Esophagus muscularis mucosa (tissue), 4 donors: Measurements from ENCODE around the gene HYAL1. TPM values are rescaled to one million over a fixed set of nuclear protein-coding genes. Genes with fewer than 3 reads are reported as not detected.

Experiments used
- DNase-seq: peaks from one replicate; pipeline ENCODE4 v3.0.0-alpha.2; 2017; ENCODE audit errors: extremely low spot score
- H3K27ac ChIP-seq, 4 donors: fragments of 200-600 bp; sonication (generic); replicated peaks in 1 of 4; 1 replicate in 3 of 4; 2 replicates in 1 of 4; pipeline ENCODE4 v1.5.1; 2016 to 2019; ENCODE audit warnings: mild to moderate bottlenecking in 1 of 4
- H3K27me3 ChIP-seq, 4 donors: fragments of 200-600 bp; sonication (generic); one replicate each; pipeline versions ENCODE4 v1.5.1 to v1.6.0; 2016 to 2019
- H3K36me3 ChIP-seq, 4 donors: fragments of 200-600 bp; sonication (generic); one replicate each; pipeline ENCODE4 v1.5.1; 2016 to 2019
- H3K4me1 ChIP-seq, 4 donors: fragments of 200-600 bp; sonication (generic); one replicate each; pipeline ENCODE4 v1.5.1; 2016 to 2019
- H3K4me3 ChIP-seq, 4 donors: fragments of 200-600 bp; sonication (generic); 1 replicate in 2 of 4; 2 replicates in 2 of 4; pipeline ENCODE4 v1.5.1; 2016 to 2019; ENCODE audit warnings: mild to moderate bottlenecking in 4 of 4, moderate library complexity in 1 of 4
- H3K9me3 ChIP-seq, 4 donors: fragments of 200-600 bp; sonication (generic); 1 replicate in 3 of 4; 2 replicates in 1 of 4; pipeline ENCODE4 v1.5.1; 2016 to 2019
- EP300 ChIP-seq: sonication (generic); formaldehyde crosslinking; IDR thresholded peaks from one replicate; pipeline ENCODE4 v1.6.1; 2017; ENCODE audit warnings: antibody characterized with exemption
- POLR2A ChIP-seq: fragments of 450-650 bp; IDR thresholded peaks from one replicate; pipeline ENCODE4 v1.6.1; 2017; ENCODE audit warnings: antibody characterized with exemption, moderate library complexity, mild to moderate bottlenecking, low read depth
- POLR2AphosphoS5 ChIP-seq, 2 donors: sonication (generic); formaldehyde crosslinking; IDR thresholded peaks; one replicate each; pipeline ENCODE4 v1.6.1; 2017; ENCODE audit warnings: antibody characterized with exemption in 2 of 2
- WGBS: methylation state at CpG from one replicate; pipeline ENCODE4 v1.1.5; 2018; 5-methylcytosine and 5-hydroxymethylcytosine counted together
- intact Hi-C: fragments of 100-400 bp; cut with DNase I; formaldehyde crosslinking; loops from one replicate; pipeline ENCODE4 v1.15.1; 2023
- total RNA-seq, 4 donors: library from RNA; depleted of rRNA; stranded (reverse); fragments of >200 nt; gene quantifications; one replicate each; pipeline versions ENCODE4 v1.1.0 to v1.2.1, GENCODE V29; 2016
- TF ChIP-seq, protein P1 (sequence below), 3 experiments: fragments of 200-600 bp in 2 of 3; fragments of 450-650 bp in 1 of 3; sonication (generic) in 2 of 3; IDR thresholded peaks; one replicate each; pipeline ENCODE4 v1.5.1; 2017 to 2019; ENCODE audit warnings: antibody characterized with exemption in 3 of 3, mild to moderate bottlenecking in 2 of 3, moderate library complexity in 1 of 3

Gene HYAL1
- total RNA-seq, 4 donors from 2014 or later: 8.3 to 15.6 (median 9.0) TPM

DNA sequence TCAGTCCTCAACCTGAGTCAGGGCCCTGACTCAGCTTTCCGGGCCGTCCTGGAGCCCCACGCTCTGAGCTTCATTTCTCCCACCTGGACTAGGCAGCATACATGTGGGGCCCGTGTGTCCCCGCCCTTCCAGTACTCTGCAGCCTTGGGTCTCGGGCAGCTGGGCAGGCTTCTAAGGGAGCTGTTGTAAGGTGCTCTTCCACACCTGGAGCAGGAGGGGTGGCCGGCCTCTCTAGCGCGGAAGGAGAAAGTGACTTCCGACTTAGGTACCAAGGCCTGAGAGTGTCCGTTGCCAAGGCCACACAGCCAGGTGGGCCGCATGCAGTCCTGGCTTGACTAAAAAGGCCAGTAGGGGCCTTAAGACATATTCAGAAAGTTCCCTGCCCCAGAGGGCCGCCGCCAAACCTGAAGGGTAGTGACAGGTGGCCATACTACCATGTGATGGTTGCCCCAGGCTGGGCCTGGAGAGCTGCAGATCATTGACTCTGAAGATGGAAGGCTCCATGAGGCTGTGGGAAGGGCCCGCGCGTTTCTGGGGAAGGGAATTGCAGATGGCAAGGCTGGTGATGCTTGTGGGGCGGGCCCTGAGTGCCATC, 43.8 kb downstream of the HYAL1 start:
- H3K27ac ChIP-seq: peak overlapping the region; percentile 93 to 100 (median 96)
- peaks cover 64 to 93% (median 88%) of the 10 kb centered on the region in 4 donors for H3K4me1 ChIP-seq
- TF ChIP-seq EP300 (no peak), POLR2A (no peak), POLR2AphosphoS5 (IDR thresholded peaks at IDR 0.05) (no peak)
- TF ChIP-seq, protein P1, sequence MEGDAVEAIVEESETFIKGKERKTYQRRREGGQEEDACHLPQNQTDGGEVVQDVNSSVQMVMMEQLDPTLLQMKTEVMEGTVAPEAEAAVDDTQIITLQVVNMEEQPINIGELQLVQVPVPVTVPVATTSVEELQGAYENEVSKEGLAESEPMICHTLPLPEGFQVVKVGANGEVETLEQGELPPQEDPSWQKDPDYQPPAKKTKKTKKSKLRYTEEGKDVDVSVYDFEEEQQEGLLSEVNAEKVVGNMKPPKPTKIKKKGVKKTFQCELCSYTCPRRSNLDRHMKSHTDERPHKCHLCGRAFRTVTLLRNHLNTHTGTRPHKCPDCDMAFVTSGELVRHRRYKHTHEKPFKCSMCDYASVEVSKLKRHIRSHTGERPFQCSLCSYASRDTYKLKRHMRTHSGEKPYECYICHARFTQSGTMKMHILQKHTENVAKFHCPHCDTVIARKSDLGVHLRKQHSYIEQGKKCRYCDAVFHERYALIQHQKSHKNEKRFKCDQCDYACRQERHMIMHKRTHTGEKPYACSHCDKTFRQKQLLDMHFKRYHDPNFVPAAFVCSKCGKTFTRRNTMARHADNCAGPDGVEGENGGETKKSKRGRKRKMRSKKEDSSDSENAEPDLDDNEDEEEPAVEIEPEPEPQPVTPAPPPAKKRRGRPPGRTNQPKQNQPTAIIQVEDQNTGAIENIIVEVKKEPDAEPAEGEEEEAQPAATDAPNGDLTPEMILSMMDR (IDR thresholded peaks at IDR 0.05): no peak
- intact Hi-C loops: loop anchor here (2.0 kb wide), 1 partner anchor 13 kb away; no protein-coding TSS in a partner anchor
- H3K9me3 ChIP-seq: no peaks in the 10 kb centered on the region
- H3K36me3 ChIP-seq: peaks cover 24 to 46% (median 44%) of the 10 kb centered on the region in 4 donors
- DNase-seq: no peak
- no peaks in the 10 kb centered on the region for H3K27me3 ChIP-seq
- WGBS: 27% methylated on average over 8 of the region's 18 CpGs
- H3K4me3 ChIP-seq: peak overlapping the region; percentile 59 to 69 (median 64)

DNA sequence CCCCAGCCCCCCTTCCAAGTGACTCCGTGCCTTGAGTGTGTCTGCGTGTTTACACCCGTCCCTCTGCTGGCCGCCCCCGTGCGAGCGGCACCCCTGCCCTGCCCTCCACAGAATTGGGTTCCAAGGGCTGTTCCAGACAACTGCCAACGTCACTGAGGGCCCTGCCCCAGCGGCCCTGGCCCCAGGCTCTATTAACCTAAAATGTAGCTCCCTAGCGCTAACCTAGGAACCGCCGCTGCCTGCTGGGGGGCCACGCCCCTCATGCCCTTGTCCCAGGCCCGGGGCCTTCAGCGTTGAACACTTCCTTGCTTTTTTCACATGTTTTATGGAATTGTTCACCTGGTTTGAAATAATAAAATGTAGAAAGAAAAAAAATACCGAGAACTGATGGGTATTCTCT, 44.4 kb downstream of the HYAL1 start:
- no peak overlapping the region for H3K4me3 ChIP-seq
- no peak for TF ChIP-seq EP300
- TF ChIP-seq, protein P1 (IDR thresholded peaks at IDR 0.05): no peak
- no peak for TF ChIP-seq POLR2AphosphoS5 (IDR thresholded peaks at IDR 0.05)
- TF ChIP-seq POLR2A: no peak
- H3K4me1 ChIP-seq: peaks cover 64 to 93% (median 88%) of the 10 kb centered on the region in 4 donors
- DNase-seq: no peak
- H3K27ac ChIP-seq: peak overlapping the region; percentile 93 to 100 (median 96)
- peaks cover 29 to 51% (median 48%) of the 10 kb centered on the region in 4 donors for H3K36me3 ChIP-seq
- intact Hi-C loops: loop anchor here (2.0 kb wide), 1 partner anchor 14 kb away; no protein-coding TSS in a partner anchor
- no peaks in the 10 kb centered on the region for H3K27me3 ChIP-seq
- 84% methylated on average over 16 of the region's 16 CpGs for WGBS
- no peaks in the 10 kb centered on the region for H3K9me3 ChIP-seq

DNA sequence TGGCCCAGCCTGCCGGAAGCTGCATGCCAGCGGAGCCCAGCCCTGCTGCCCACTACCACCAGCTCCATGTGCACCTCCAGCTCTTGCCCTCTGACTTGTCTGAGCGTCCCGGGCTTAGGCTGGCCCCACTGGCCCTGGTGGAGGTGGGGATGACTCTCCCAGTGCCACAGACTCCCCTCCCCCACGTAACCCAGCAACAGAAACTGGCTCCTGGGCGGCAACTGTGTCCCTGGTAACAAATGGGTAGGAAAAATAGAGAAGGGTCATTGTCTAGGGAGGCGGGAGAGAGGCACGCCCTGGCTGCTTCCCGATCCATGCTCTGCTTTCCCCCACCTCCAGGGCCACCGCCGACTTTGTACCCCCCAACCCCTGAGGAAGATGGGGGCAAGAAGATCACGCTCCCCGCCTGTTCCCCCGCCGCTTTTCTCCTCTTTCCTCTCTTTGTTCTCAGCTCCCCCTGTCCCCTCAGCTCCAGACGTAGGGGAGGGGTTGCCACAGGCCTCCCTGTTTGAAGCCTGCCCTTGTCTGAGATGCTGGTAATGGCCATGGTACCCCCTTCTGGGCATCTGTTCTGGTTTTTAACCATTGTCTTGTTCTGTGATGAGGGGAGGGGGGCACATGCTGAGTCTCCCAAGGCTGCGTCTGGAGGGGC, 45.2 kb downstream of the HYAL1 start:
- H3K9me3 ChIP-seq: no peaks in the 10 kb centered on the region
- intact Hi-C loops: loop anchor here (2.0 kb wide), 1 partner anchor 15 kb away; no protein-coding TSS in a partner anchor
- no peak for TF ChIP-seq EP300
- TF ChIP-seq POLR2AphosphoS5 (IDR thresholded peaks at IDR 0.05): no peak
- TF ChIP-seq, protein P1 (IDR thresholded peaks at IDR 0.05): no peak
- no peak for TF ChIP-seq POLR2A
- H3K27me3 ChIP-seq: no peaks in the 10 kb centered on the region
- 54% methylated on average over 12 of the region's 17 CpGs for WGBS
- no peak overlapping the region for H3K4me3 ChIP-seq
- H3K4me1 ChIP-seq: peaks cover 60 to 93% (median 87%) of the 10 kb centered on the region in 4 donors
- peaks cover 32 to 59% (median 56%) of the 10 kb centered on the region in 4 donors for H3K36me3 ChIP-seq
- DNase-seq: no peak
- peak overlapping the region; percentile 93 to 100 (median 96) for H3K27ac ChIP-seq

DNA sequence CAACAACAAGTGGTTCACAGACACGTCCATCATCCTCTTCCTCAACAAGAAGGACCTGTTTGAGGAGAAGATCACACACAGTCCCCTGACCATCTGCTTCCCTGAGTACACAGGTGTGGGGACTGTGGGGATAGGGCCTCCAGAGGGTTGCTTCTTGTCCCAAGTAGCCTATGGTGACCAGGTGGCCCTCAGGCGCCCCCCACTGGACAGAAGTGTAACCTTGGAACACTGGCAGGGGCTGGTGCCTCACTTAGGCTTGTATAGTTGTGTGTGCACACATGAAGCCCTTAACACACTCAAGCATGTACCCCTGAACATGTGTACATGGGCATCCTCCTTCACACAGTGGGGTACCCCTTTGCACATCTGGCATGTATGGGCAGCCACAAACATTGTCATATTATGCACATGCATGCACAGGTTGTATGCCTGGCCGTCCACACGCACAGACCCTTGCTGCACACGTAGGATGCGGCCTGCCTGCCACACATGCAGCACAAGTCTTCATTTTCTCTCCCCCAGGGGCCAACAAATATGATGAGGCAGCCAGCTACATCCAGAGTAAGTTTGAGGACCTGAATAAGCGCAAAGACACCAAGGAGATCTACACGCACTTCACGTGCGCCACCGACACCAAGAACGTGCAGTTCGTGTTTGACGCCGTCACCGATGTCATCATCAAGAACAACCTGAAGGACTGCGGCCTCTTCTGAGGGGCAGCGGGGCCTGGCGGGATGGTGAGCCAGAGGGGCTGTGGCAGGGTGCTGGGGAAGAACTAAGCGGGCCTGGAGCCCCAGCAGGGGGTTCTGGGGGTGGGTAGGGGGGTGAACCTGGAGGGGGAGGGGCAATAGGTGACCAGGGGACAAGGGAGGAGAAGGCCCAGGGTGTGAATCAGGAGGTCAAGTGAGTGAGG, 46.1 kb downstream of the HYAL1 start:
- Histone ChIP-seq H3K9me3 (no peaks in the 10 kb centered on the region), H3K4me1 (peaks cover 67 to 93% (median 87%) of the 10 kb centered on the region in 4 donors), H3K27me3 (no peaks in the 10 kb centered on the region), H3K4me3 (no peak overlapping the region), H3K27ac (peak overlapping the region; percentile 93 to 100 (median 96)), H3K36me3 (peaks cover 41 to 69% (median 65%) of the 10 kb centered on the region in 4 donors)
- no peak for DNase-seq
- TF ChIP-seq, protein P1 (IDR thresholded peaks at IDR 0.05): peak in 2 of 3 experiments; percentile 17 to 51
- TF ChIP-seq POLR2AphosphoS5 (IDR thresholded peaks at IDR 0.05) (peak in 1 of 2 donors; percentile 5), POLR2A (no peak), EP300 (no peak)
- intact Hi-C loops: no loop called here
- 93% methylated on average over 18 of the region's 20 CpGs for WGBS
